Measurements from ENCODE around the gene HIVEP3.
A peak's percentile ranks its signal among the peaks of the same experiment; 100 is the strongest.

Gene HIVEP3

DNA sequence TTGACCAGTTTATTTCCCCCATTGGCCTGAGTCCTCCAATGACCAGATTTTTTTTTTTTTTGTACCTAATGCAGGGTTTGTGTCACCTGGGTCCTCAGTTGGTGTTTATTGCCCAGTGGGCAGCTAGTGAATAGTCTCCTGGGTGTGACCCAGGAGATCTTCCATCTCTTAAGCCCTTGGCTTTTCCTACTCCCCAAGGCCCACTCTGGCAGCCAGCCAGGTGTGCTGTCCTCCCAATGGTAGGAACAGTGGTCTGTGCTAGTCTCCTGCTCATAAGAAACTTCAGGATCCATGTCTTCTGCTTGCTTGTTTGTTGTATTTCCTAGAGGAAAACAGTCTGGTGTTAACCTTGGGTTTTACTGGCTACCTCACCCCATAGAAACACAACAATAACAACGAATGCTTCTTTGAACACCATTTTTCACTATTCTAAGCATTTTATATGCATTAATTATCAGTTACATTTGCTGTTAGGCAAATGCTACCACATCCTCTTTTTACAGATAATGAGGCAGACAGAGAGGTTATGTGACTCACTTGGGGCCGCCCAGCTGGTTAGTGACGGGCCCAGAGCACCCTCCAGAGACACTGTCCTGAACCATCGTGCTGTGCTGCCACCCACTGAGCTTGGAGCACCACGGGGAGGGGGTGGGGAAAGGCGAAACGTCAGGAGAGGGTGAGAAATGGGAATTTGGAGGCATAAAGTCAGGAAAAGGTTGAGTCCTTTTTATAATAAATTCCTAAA lies 107.5 kb downstream of the HIVEP3 start:
- DNase-seq, result peak; percentile 72 to 81

DNA sequence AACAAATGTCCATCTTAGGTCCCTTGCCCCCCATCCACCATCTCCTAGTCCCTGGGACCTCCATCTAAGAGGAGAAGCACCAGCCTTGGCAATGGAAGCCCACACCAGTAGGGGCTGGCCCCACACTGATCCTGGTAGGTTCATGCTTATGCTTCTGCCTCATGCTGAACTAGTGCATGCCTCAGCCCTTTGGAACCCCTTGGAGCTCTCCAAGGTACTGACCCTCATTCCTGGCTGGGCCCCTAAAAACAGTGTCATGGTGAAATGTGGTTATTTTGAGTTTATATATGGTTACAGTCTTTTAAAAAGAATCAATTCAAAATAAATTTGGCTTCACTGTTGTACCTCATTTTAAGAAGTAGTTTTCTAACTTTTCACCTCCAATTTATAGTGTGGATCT lies 108.3 kb downstream of the HIVEP3 start:
- peak; percentile 38 to 47 for DNase-seq

DNA sequence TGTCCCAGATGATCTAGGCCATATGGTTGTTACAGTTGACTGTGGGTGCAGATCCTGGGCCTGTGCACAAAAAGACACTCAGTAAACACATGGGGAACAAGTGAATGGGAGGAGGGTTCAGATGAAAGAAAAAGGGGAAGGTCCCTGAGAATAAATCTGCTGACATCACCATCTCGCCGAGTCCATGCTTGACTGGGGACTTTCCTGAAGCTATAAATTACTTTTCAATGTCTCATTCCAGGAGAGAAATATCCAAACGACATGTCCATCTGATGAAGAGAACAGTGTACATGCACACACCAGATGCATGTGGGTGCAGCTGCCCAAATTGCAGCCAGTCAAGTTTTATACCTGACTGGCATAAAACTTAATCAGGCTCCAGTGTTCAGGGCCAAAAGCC lies 109.0 kb downstream of the HIVEP3 start:
- peak in 1 of 2 donors; percentile 17 for DNase-seq

DNA sequence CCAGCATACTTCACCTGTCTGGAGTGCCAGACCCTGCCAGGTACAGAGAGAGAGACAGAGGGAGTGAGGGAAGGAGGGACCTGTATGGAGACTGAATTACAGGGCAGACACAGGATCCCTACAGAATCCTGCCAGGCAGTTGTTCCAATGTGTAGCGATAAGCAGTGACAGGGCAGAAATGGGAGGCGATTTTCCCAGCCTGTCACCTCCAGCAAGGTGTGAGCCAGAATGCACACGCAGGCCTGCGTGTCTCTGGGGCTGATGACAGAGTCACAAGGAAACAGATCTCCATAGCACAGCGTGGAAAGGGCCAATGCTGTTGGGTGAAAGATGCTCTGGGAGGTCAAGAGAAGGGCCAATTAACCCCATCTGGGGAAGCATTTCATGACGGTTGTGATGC lies 111.3 kb downstream of the HIVEP3 start:
- no peak for DNase-seq

DNA sequence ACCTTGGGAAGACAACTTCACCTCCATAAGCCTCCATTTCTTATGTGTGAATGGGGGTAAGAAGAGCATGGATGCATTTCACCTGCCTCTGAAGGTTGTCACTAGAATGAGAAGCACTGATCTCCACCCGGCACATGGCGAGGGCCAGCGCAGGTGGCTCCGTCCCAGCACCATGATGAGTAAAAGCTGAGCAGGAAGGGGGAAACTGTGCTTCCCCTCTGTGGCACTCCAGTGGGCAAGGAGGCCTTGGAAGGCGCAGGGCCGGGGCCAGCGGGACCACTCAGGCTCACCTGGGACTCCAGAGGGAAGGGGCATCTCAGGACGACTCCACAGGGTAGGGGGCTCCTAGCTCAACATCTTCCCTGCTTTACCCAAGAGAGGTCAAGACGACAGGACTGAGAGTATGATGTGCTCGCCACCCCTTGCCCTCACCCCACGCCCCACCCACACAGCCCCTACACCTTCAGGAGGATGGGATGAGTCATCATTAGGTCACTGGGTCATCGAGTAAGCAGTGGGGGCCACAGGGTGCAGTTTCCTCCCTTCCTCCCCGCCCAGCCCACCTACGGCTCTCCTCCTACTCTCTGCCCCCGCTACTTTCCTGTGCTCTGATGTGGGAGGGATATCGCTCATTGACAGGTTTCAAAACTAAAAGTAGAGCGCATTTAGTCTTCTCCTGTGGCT lies 112.1 kb downstream of the HIVEP3 start:
- peak in 1 of 2 donors; percentile 54 for DNase-seq

DNA sequence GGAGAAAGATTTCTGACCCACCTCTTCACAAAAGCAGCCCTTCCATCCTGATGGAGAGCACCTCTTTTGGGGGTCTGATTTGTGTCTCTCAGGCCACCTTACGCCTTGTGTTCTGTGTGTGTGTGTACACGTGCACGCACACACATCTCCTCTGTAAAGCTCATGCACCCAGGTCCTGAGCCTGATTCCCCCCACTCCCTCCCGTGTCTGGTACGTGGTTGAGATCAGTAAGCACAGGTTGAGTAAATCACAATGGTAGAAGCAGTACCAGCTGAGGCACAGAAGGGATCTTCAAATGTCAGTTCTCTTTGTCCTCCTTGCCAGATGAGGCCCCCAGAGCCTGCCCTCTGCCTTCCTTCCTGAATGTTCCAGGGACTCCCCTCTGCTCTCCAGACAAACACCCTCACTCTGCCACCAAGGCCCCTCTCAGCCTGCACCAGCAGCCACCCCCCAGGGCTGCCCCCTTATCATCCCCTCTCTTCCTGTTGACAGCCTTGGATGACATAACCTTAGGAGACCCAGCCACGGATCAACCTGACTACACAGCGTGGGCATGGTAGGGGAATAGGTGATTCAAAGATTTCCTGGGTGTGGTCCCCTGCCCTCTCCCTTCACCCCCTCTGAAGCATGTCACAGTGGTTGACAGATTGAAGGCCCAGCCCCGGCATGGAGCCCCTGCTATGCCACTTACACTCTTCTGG lies 112.8 kb downstream of the HIVEP3 start:
- no peak for DNase-seq

DNA sequence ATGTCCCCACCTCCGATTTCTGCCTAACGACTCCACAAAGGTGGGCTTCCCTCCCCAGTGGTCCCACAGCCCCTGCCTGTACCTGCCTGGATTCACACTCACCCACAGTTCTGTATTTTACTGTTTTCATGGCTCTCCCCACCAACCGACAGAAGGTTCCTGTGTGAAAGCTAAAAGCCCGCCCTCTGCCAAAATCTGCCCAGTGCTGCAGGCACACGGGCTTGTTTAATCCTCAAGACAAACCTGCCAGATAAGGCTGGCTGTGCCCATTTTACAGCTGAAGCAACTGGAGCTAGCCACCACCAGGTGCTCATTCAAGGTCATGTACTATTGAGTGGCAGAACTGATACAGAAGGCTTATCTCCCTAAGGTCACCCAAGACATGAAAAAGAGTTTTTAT lies 114.5 kb downstream of the HIVEP3 start:
- no peak for DNase-seq

DNA sequence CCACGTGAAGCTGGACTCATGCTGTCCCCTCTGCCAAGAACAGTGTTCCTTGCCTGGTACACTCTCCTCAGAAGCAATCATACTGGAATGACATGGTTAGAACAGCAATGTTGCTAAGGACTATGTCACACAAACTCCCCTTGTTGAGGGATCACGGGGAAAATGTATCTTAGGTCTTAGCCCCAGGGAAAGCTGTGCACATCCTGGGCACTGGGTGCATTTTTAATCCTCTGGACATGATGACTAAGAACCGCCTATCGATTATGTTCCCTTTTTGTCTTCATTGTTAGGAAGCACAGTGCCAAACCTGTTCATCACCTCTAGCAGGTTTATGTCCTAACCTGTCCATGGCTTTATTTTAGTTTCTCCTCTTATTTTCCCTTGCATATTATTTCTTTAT lies 115.1 kb downstream of the HIVEP3 start:
- DNase-seq, result no peak

DNA sequence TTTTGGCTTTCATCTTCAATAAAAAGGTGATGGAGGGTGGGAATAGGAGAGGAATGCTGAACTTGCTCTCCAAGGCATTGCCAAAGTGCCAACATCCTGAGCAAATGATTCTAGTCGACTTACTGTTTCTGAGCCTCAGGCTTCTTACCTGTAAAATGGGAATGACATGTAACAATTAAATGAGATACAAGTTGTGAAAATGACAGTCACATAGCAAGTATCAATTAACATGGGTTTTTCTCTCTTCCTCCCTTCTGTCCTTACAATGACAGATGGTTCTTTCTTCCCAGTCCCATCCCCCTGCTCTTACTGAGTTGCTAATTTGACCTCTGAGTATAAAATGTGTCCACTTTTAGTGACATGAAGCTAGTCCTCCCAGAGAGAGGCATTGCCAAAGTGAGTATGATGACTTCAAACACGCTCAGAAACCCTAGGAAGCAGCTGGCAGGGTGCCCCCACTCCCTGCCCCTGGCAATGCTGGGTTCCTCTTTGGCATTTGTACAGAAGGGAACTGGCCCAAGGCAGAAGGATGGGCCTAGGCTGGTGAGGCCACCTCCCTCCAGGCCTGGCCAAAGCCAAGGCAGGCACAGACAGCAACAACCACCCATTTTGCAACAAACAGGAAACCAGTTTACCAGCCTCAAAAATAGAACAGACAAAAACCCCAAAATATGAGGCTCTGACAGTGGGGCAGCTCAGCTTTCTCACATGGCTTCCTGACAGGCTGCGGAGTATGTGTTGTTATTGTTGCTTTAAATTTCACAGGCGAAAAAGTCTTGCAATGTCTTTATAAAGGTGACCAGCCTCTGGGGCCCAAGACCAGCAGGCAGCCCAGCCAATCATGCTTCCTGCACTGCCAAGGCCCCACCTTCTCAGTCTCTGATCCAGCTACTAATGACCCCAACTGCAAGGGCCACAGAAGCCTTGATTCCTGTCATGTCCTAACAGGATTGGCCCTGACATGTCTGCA lies 115.9 kb downstream of the HIVEP3 start:
- DNase-seq, result peak; percentile 90 to 95

DNA sequence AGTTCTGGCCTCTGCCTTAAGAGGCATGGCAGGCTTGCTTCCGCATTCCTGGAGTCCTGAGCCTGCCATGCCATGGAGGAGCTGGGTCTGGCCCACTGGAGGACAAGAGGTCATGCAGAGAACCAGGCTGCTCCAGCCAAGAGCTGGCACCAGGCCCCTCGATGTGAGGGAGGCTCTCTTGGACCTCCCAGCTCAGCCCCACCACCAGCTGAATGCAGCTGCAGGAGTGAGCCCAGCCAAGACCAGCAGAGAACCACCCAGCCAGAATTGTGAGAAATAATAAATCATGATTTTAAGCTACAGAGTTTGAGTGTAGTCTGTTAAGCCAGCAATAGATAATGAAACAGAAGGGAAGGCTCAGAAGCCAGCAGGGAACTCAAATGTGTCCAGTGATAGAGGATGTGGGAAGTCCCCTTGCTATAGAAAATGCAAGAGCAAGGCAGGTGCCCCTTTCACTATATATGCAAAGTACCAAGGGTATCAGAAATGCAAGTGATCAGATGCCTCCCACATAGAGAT lies 118.4 kb downstream of the HIVEP3 start:
- DNase-seq, result no peak

DNA sequence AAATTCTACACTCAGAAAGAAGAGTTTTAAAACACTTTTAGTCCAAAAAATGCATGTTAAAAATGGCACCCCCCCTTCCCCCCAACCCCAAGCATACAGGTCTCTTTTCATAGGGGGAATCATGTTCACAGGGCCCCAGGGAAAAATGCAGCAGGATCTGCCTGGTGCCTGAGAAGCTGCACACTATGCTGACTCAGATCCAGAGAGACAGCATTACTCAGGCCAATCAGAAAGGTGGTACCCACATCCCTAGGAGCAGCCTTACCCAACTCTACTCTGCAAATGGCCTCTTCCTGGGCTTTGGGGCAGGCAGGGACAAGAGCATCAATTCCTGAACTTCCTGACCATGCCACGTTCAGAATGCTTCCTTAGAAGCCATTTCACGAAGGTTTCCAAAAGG lies 119.0 kb downstream of the HIVEP3 start:
- DNase-seq, result no peak

DNA sequence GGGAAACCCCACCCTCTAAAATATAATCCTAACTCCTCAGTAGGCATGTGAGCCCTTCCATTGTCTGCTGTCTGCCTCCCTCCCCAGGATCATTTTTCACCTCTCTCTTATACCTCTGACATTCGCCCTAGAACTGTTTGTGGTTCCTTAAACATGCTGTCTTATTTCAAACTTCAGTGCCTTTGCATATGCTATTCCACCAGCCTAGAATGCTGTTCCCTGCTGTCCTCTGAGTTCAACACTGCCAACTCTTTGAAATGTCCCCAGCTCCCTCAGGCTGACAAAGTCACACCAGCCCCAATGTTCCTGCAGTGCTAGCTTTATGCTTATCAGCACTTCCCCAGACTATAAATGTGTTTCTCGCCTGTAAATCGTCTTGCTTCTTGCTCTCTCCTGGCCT lies 119.5 kb downstream of the HIVEP3 start:
- no peak for DNase-seq

DNA sequence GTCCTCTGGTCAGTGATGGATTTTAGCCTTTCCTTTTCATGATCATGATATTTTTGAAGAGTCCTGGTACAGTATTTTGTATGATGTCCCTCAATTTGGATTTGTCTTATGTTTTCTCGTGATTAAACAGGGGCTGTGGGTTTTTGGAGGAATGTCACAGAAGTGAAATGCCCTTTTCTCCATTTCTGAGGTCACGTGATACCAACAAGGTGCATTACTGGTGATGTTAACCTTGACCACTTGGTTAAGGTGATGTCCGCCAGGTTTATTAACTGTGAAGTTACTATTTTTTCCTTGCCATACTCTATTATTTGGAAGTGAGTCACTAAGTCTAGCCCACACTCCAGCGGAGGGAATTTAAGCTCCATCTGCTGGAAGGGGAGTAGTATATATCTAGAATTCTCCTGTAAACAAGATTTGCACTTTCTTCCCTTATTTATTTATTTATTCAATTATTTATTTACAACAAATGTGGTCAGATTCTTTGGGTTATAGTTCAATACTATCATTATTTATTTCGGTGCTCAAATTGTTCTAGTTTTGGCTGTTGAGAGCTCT lies 123.4 kb downstream of the HIVEP3 start:
- DNase-seq, result peak in 1 of 2 donors; percentile 57

DNA sequence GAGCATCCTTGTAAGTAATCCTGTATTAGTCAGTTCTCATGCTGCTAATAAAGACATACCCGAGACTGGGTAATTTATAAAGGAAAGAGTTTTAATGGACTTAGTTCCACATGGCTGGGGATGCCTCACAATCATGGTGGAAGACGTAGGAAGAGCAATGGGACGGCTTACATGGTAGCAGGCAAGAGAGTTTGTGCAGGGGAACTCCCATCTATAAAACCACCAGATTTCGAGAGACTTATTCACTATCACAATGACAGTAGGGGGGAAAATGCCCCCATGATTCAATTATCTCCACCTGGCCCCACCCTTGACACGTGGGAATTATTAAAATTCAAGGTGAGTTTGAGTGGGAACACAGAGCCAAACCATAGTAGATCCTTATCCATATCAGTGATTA lies 124.7 kb downstream of the HIVEP3 start:
- no peak for DNase-seq

DNA sequence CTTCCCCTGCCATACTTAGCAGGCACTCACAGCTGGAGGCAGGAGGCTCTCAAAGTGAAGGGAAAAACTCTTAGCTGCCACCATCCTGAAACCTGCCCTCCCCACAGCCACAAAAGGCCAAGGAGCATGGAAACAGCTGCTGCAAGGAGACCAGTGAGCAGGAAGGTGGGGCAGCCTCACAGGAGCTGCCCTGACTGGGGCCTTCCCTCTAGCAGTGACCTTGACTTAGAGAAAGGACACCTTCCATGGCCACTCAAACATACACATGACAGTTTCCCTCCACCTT lies 126.3 kb downstream of the HIVEP3 start:
- DNase-seq, result no peak

DNA sequence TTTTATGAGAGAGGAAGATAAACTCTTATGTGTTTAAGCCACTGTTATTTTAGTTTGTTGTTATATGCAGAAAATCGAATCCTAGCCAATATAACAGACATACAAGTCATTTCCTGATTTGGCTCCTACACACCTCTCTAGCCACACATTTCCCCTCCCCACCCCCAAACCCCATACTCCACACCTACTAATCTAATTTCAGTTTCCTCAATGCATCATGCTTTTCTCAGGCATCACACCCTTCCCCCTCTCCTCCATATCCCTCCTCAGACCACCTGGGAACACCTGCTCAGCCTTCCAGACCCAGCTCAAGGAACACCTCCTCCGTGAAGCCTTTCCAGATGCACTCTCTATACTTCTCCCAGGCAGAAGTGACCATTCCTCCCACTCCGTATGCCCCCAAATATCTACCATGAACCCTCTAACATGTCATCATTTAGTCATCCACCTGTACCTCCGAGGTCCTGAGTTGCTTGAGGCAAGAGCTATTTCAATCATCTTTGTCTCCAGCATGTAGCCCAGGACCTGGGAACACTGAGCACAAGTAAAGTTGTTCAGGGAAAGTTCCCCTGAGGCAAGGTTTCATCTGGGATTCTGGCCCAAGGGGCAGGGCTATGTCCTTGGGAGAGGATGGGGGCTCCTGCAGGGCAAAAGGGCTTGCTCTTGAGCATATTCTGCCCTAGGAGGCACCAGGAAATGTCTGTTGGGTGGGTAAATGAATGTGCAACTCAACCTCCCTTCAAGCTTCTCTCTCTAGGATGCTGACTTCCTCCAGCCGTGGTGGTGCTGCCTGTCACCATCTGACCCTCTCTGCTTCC lies 126.8 kb downstream of the HIVEP3 start:
- DNase-seq, result peak; percentile 24 to 59

DNA sequence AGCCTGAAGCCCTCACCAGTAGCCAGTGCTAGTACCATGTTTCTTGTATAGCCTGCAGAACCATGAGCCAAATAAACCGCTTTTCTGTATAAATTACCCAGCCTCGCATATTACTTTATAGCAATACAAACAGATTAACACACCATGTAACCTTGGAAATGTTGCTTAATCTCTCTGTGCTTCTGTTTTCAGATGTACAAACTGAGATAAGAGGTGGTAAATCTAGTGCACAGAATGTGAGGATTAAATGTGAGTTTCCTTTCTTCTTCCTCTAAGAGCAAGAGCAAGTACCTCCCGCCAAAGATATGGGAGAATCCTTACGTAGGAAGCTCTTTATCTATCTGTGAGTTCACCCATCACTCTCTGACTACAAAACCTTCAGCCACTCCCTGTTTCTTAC lies 128.4 kb downstream of the HIVEP3 start:
- no peak for DNase-seq

DNA sequence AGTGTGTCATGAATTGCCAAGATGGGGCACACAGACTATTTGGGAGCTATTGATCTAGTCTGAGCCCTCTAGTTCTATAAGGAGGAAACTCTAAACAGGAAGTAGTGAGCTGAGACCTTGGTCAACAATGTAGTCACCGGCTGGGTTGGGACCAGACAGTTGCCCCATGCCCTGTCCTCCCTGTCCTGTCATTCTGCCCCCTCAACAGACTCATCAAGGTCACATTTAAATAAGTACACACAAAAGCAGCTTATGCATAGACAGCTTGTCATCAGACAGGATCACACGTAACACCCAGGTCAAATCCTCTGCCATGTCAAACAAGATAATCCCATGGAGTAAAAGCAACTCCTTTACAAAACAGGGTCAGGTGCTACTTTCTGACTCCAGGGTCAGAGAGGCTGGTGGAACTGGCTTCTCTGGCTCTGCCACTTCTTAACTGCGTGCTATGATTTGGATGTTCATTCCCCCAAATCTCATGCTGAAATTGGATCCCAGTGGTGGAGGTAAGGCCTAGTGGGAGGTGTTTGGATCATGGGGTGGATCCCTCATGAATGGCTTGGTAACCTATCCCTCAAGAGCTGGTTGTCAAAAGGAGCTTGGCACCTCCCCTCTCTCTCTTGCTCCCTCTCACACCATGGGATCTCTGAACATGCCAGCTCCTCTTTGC lies 128.9 kb downstream of the HIVEP3 start:
- DNase-seq, result peak; percentile 81 to 83

DNA sequence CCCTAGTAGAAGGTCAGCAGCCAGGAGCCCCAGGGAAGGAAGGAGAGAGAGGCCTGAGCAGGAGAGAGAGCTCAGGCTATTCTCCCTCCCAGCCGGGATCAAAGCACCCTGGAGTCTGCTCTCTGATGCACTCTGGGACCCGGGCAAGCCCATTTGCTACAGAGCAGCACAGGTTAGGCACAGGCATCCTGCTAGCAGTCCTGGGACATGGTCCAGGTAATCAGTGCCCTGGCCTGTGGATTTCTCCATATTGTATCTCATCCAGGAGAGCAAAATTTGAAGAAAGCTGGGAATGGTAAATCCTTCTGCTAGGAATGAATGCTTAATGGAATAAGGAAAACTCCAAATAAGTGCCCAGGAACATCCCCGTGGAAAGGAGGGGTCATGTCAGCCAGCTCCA lies 130.3 kb downstream of the HIVEP3 start:
- DNase-seq, result no peak

DNA sequence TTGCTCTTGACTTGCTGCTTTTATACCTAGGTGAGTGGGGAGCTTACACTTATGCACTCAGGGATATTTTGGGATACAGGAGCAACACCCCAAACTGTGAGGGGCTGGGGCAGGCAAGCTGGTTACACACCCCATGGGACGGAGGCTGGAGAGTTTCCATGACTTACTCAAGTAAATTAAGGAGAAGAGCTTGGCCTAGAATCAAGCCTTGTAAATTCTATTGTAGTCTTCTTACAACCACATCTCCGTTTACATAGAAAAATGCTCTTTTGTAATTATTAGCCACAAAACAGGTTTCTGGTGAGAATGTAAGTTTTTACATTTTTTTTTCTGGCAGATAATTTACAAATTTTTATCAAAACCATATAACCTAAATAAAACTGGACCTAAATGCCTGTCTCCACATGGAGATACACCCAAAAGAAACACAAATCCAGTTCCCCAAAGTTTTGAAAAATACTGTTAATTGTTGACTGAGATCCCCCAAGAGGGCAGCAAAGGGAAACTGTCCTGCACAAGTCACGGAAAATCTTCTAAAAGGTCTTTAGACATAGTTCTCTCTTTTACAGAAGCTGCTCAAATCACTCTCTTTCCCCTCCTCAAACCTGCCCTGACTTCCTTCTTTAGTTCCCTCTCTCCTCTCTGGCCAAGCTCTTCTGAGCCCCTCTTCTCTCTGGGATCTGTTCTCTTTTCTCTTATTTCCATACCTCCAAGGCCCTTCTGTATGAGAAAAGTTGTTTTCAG lies 134.0 kb downstream of the HIVEP3 start:
- peak; percentile 32 to 44 for DNase-seq
